ENCODE data around the gene ZSCAN21. TPM values are rescaled to one million over a fixed set of nuclear protein-coding genes. Genes with fewer than 3 reads are reported as not detected.
A peak's percentile ranks its signal among the peaks of the same experiment; 100 is the strongest.

Gene ZSCAN21
- total and polyA plus RNA-seq, 2 of the 4 experiments (the other 2 are of a cell fraction) = 11.5 to 13.3 TPM

DNA sequence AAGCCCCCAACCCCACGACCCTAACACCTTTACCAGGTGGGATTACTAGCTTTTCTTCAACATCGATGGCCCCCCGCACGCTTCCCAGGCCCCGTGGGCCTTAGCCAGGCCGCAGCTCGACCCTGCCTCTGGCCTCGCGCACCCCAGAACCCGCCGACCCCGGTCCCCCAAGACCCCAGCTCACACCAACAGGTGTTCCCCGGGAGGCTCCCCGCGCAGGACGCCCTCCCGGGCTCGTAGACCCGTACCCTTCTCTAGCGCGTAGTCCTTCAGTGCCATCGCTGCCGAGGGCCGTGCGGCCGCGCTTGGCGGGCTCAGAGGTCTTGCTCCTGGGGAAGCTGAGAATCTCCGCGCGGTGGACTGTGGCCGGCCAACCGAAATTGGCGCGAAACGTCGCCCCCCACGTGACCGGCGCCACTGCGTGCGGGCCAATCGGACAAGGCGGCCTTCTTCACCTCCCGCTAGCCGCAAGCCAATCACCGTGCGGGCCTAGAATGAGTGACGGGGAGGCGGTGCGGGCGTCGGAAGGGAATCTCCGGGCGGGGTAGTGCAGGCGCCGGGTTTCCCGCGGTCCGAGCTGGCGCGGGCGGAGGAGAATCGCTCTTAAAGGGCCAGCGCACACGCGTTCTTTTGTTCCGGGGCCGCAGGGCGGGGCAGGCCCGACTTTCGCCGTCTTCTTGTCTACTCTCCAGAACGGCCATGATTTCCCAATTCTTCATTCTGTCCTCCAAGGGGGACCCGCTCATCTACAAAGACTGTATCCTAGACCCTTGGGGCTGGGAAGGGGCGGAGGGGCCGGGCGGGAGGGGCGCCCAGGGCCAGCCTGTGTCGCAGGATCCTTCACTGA is 51.7 kb downstream of the ZSCAN21 start, which contains the start of the genes AP4M1 and MCM7 (continued):
- TF ChIP-seq CEBPB (IDR thresholded peaks at IDR 0.05; ENCODE audit: low read depth, low read length) (peak; percentile 48), BHLHE40 (IDR thresholded peaks at IDR 0.05; ENCODE audit: low read depth, low read length) (peak; percentile 27; the same call in 1 of the 2 replicates)

All from IMR-90 (cell line).